ENCODE results near the gene SLC9A4.

SLC9A4 gene

GRCh38 chr2:102502576-102502975 lies 29.6 kb downstream of the SLC9A4 start:
- no peak for DNase-seq

- DNase-seq, result no peak
Observed at GRCh38 chr2:102504833-102505232, 31.8 kb downstream of the SLC9A4 start.

GRCh38 chr2:102505290-102505689 lies 32.3 kb downstream of the SLC9A4 start:
- no peak for DNase-seq

GRCh38 chr2:102506743-102507142 lies 33.7 kb downstream of the SLC9A4 start:
- DNase-seq, result no peak

- DNase-seq, result no peak
Observed at GRCh38 chr2:102508863-102509262, 35.8 kb downstream of the SLC9A4 start.

GRCh38 chr2:102509749-102510148 lies 36.7 kb downstream of the SLC9A4 start:
- no peak for DNase-seq

- no peak for DNase-seq
Observed at GRCh38 chr2:102510791-102511575, 38.0 kb downstream of the SLC9A4 start.

GRCh38 chr2:102512161-102512560 lies 39.1 kb downstream of the SLC9A4 start:
- DNase-seq, result no peak

- no peak for DNase-seq
Observed at GRCh38 chr2:102513355-102513939, 40.4 kb downstream of the SLC9A4 start.

- DNase-seq, result no peak
Observed at GRCh38 chr2:102514061-102514785, 41.2 kb downstream of the SLC9A4 start.

GRCh38 chr2:102515851-102516250 lies 42.8 kb downstream of the SLC9A4 start:
- no peak for DNase-seq

GRCh38 chr2:102518170-102518569 lies 45.1 kb downstream of the SLC9A4 start:
- DNase-seq, result no peak

- DNase-seq, result peak in 1 of 2 experiments; percentile 15
Observed at GRCh38 chr2:102520009-102520408, 47.0 kb downstream of the SLC9A4 start.

- DNase-seq, result no peak
Observed at GRCh38 chr2:102520801-102521200, 47.8 kb downstream of the SLC9A4 start.

GRCh38 chr2:102522162-102522561 lies 49.1 kb downstream of the SLC9A4 start:
- no peak for DNase-seq

GRCh38 chr2:102522890-102523289 lies 49.9 kb downstream of the SLC9A4 start:
- DNase-seq, result no peak

GRCh38 chr2:102523651-102524050 lies 50.6 kb downstream of the SLC9A4 start:
- DNase-seq, result no peak

- DNase-seq, result no peak
Observed at GRCh38 chr2:102527086-102527485, 54.1 kb downstream of the SLC9A4 start.

GRCh38 chr2:102538491-102538890 lies 65.5 kb downstream of the SLC9A4 start:
- no peak for DNase-seq

- DNase-seq, result no peak
Observed at GRCh38 chr2:102540882-102541281, 67.9 kb downstream of the SLC9A4 start.

GRCh38 chr2:102544182-102544581 lies 71.2 kb downstream of the SLC9A4 start:
- no peak for DNase-seq

- no peak for DNase-seq
Observed at GRCh38 chr2:102547462-102547861, 74.4 kb downstream of the SLC9A4 start.

- no peak for DNase-seq
Observed at GRCh38 chr2:102549027-102549426, 76.0 kb downstream of the SLC9A4 start.

- no peak for DNase-seq
Observed at GRCh38 chr2:102550151-102550550, 77.1 kb downstream of the SLC9A4 start.

All from activated CD4-positive, alpha-beta T cell treated with anti-CD3 and anti-CD28 coated beads, Interleukin-2, amount 50 U/mL, for 48 hours (primary cell).